ENCODE results near the gene LHFPL6.

LHFPL6 gene

GRCh38 chr13:39379667-39380655 lies 223.0 kb downstream of the LHFPL6 start:
- DNase-seq = no peak

GRCh38 chr13:39379118-39379517 lies 223.9 kb downstream of the LHFPL6 start:
- no peak for DNase-seq

- DNase-seq = no peak
Measured at GRCh38 chr13:39378306-39378705, 224.7 kb downstream of the LHFPL6 start.

GRCh38 chr13:39377699-39378098 lies 225.3 kb downstream of the LHFPL6 start:
- DNase-seq = no peak

GRCh38 chr13:39376076-39376475 lies 226.9 kb downstream of the LHFPL6 start:
- DNase-seq = no peak

- no peak for DNase-seq
Measured at GRCh38 chr13:39375601-39376000, 227.4 kb downstream of the LHFPL6 start.

- no peak for DNase-seq
Measured at GRCh38 chr13:39374741-39375189, 228.2 kb downstream of the LHFPL6 start.

- DNase-seq = no peak
Measured at GRCh38 chr13:39373145-39373544, 229.8 kb downstream of the LHFPL6 start.

GRCh38 chr13:39371706-39372105 lies 231.3 kb downstream of the LHFPL6 start:
- DNase-seq = no peak

- DNase-seq = no peak
Measured at GRCh38 chr13:39370554-39370953, 232.4 kb downstream of the LHFPL6 start.

GRCh38 chr13:39370048-39370447 lies 232.9 kb downstream of the LHFPL6 start:
- no peak for DNase-seq

- DNase-seq = no peak
Measured at GRCh38 chr13:39369161-39369890, 233.7 kb downstream of the LHFPL6 start.

- DNase-seq = no peak
Measured at GRCh38 chr13:39365879-39366278, 237.1 kb downstream of the LHFPL6 start.

GRCh38 chr13:39364947-39365468 lies 238.0 kb downstream of the LHFPL6 start:
- DNase-seq = no peak

- DNase-seq = no peak
Measured at GRCh38 chr13:39363382-39363772, 239.6 kb downstream of the LHFPL6 start.

GRCh38 chr13:39362652-39363381 lies 240.2 kb downstream of the LHFPL6 start:
- no peak for DNase-seq

GRCh38 chr13:39353988-39354387 lies 249.0 kb downstream of the LHFPL6 start:
- DNase-seq = no peak

GRCh38 chr13:39350461-39350881 lies 252.5 kb downstream of the LHFPL6 start:
- DNase-seq = no peak

GRCh38 chr13:39349391-39349960 lies 253.5 kb downstream of the LHFPL6 start:
- no peak for DNase-seq

- DNase-seq = no peak
Measured at GRCh38 chr13:39347926-39348901, 254.8 kb downstream of the LHFPL6 start.

GRCh38 chr13:39345982-39346381 lies 257.0 kb downstream of the LHFPL6 start:
- DNase-seq = no peak

Measured in 8988T (cell line).